Stimulated activated CD4-positive, alpha-beta T cell treated with anti-CD3 and anti-CD28 coated beads, Interleukin-15, amount 100 ng/mL, for 48 hours (primary cell): ENCODE data around the gene GRK1.

ENCODE experiments used
- DNase-seq, 2 donors: peaks; one replicate each; pipeline ENCODE4 v3.0.0-alpha.2; 2020; ENCODE audit warnings: low read depth in 2 of 2

Gene GRK1

GRCh38 chr13:113650275-113650674, 16.7 kb upstream of the GRK1 start:
- DNase-seq, result no peak

DNA sequence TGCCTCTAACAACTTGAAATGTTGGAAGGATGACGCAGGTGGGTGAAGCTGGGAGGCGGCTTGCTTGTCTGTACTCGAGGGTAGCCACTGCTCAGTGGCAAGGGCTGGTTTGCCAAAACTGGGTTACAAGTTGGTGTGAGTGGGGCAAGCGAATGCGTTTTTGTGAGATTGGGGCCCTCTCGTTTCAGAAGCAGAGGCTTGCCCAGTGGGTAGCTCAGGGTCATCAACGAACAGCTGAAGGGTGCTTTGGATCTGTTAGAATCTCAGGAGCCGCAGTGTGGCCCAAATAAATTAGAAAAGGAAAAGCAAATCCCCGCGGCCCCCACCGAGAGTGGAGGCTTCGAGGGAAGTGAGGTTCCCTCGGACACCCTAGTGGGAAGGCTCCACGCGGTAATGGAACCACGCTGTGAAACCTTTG, 16.3 kb upstream of the GRK1 start:
- DNase-seq, result no peak

DNA sequence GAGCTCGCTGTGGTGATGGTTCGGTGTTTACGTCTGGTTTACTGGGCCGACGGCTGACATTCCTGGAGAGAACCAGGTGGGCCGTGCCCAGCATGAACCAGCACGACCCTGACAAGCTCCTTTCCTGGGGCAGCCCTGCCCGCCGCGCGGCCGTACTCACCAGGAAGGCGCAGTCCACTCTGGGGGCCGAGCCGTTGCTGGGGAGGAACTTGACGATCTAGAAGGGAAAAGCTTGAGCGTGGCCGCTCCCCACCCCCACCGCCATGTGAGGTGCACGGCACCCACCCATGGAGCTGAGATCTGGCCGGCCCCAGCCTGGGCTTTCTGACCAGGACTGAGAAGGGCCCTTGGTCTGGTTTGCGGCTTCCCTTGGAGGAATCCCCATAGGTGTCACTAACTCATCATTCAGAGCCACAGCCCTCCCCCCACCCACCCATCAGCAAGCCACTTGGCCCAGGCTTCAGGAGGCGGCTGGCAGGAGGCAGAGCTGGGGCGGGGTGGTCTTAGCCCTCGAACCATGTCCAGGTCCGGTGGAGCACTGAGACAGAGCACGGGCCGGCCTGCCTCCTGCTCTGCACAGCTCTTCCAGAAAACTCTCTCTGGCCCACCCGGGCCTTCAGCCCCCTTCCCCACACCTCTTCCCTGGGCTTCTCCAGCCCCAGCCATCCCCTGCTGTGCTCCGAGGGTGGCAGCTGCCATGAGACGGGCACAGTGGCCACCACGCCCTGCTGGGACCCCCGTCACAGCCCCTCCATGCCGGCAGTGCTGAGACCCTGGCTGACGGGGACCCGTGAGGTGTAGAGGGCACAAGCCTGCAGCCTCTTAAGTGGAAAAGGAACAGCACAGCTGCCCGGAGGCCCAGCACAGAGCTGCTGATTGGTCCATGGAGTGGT, 15.3 kb upstream of the GRK1 start:
- DNase-seq, result no peak

- DNase-seq, result no peak
Measured at GRCh38 chr13:113652404-113653263, 14.4 kb upstream of the GRK1 start.

- DNase-seq, result no peak
Measured at GRCh38 chr13:113653264-113654174, 13.5 kb upstream of the GRK1 start.

- DNase-seq, result no peak
Measured at GRCh38 chr13:113654175-113654560, 12.9 kb upstream of the GRK1 start.

GRCh38 chr13:113654591-113655345, 12.3 kb upstream of the GRK1 start:
- DNase-seq, result no peak

- no peak for DNase-seq
Measured at GRCh38 chr13:113655346-113656002, 11.5 kb upstream of the GRK1 start.

DNA sequence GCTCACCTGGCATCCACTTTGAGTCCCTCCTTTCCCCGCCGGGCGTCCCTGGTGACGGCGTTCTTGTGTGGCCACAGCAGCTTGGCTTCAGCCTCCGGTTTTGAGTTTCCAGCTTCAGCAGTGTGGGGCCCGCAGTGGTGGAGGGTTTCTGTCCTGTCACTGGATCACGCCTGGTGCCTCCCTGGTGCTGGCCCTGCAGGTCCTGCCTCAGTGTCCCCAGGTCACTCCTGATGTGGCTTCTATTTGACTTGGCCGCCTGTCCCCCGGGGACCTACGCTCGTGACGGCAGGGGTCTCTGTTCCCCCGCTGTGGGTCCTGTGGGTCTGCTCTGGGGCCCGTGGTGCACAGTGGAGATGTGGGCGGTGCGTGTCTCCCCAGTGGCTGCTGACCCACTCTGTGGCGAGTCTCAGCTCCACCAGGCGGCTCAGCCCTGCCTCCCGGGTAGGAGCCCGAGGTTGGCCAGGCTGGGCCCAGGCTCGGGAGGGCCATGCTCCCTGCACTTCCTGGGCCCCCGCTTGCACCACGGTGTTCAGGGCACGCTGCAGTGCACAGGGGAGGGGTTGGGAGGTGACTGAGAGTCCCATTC, 10.9 kb upstream of the GRK1 start:
- DNase-seq, result no peak

GRCh38 chr13:113656831-113657671, 10.0 kb upstream of the GRK1 start:
- DNase-seq, result no peak

DNA sequence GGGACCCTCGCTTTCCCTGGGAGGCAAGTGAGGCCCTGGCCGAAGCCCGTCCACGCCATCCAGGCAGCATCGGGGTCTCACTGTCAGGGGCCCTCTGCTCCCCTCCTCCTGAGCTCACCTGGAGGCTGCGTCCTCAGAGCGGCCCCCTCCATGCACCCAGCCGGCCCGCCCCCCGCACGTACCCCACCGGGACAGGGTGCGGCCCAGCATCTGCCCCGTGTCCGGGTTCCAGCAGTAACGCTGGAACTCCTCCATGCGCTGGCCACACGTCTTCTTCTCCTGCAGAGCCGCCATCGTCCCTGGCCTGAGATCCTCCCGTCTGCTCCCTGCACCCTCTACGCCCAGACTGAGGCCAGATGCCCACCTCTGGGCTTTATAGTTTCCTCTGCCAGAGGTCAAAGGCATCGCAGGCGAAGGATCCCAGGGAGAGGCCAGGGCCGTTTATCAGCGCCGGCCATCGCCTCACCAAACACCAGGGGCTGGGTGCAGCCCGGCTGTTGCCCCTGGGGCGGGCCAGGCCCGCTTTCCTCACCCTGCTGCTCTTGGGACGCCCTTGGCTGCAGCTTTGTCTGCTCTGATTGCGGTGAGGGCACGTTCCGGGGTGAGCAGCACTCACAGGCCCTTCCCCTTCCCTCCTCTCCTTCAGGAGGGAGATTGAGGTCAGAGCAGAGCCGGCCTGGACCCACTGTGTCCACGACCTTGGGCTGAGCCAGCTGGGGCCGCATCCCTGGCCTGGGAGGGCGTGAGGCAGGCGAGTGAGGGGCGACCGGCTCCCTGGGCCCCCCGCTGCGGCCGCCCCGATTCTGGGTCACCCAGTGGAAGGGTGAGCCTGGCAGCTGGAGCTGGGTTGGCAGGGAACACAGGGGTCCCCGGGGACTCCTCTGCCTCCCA, 8.9 kb upstream of the GRK1 start, which contains the start of gene ATP4B:
Gene ATP4B, minus strand, starts transcription at position 348 of the 891 bp plus-strand sequence. Its CDS starts 54 bp downstream, at position 294.
- DNase-seq, result no peak

DNA sequence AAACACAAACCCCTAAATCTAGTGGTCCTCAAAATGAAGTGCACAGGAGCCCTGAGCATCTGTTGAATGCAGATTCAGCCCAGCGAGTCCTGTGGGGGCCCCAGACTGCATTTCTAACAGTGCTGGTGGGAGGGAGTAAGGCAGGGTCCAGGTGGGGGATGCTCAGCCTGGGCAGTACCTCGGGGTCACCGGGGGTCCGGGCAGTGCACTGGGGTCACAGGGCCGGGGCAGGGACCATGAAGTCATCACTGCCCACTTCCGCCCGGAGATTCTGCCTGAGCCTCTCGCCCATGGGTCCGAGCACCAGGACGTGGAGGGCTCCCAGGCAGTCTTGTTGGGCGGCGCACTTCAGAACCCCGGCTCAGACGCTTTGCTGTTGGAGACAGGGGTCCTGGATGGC, 8.2 kb upstream of the GRK1 start:
- DNase-seq, result no peak

DNA sequence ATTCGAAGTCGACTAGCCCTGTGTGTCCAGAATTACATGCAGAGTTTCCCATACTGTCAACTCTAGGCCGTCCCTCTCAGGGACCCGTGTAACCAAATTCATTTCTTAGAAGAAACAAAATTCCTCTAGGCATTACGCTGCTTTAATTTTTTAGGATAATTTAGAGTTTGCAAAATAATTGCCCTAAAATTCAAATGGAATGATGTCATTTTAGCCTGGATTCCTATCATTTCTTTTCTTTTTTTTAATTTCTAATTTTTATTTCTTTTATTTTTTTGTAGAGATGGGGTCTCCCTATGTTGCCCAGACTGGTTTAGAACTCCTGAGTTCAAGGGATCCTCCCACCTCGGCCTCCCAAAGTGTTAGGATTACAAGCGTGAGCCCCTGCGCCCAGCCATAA, 7.7 kb upstream of the GRK1 start:
- DNase-seq, result no peak

GRCh38 chr13:113660066-113660465, 7.0 kb upstream of the GRK1 start:
- no peak for DNase-seq

DNA sequence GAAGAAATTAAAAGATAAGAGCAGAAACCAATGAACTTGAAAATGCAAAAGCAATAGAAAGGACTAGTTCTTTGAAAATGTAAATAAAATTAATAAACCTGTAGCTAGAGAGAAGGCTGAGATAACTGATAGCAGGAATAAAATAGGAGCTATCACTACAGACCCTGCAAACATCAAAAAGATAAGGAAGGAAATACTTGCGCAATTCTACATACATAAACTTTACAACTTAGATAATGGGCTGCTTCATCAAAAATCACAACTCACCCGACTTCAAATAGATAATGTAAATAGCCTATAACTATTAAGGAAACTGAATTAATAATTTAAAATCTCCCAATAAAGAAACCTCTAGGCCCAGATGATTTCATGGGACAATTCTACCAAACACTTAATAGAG, 5.5 kb upstream of the GRK1 start:
- no peak for DNase-seq

DNA sequence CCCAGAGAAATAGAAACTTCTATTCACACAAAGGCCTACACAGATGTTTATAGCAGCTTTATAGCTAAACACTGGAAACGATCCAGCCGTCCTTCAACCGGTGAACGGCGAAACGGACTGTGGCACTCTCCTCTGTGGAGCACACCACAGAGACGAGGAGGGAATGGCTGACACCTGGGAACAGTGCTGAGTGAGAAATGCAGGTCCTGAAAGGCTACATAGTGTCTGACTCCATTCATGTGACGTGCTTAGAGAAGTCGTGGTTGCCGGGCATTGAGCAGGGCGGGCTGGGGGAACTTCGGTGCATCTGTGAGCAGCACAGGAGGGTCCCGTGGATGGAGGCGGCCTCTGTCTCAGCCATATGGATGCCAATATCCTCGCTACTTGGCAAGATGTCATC, 3.1 kb upstream of the GRK1 start:
- DNase-seq, result no peak

DNA sequence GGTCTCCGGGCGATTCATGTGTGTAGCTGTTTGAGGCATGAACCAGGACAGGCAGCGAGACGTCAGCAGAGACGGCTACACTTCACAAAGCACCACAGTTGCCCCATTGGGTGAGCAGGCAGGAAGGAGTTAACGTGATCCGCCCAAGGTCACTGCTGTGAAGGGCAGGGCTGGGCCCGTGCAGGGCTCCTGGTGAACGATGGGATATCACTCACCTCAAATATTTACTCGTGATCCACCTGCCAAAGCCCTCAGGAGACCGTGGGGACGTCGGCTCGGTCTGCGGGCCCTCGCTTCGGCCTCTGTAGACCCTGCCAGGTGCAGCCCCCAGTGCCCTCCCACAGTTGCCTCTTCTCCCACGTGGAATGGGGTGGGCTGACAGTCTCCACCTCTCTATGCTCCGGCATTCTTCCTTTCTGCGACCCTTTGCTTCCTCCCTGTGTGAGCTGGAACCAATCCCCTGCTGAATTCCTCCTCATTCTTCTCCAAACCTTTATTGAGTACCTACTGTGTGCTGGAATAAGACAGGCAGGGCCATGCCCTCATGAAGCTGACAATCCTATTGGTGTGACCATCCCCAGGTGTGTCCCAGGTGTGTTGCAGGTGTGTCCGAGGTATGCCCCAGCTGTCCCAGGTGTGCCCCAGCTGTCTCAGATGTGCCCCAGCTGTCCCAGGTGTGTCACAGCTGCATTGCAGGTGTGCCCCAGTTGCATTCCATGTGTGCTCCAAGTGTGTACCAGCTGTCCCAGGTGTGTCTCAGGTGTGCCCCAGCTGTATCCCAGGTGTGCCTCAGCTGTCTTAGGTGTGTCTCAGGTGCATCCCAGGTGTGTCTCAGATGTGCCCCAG, 2.0 kb upstream of the GRK1 start:
- DNase-seq, result no peak
